Vagina (tissue), 2 donors: Measurements from ENCODE around the gene ZNF445. TPM values are rescaled to one million over a fixed set of nuclear protein-coding genes. Genes with fewer than 3 reads are reported as not detected.

Source experiments
- DNase-seq, 2 donors: peaks; one replicate each; pipeline ENCODE4 v3.0.0-alpha.2; 2017; ENCODE audit errors: extremely low spot score in 2 of 2
- H3K27ac ChIP-seq: fragments of 200-600 bp; sonication (generic); one replicate; pipeline ENCODE4 v1.5.1; 2019
- H3K27me3 ChIP-seq: fragments of 200-600 bp; sonication (generic); one replicate; pipeline ENCODE4 v1.5.1; 2019
- H3K36me3 ChIP-seq, 2 donors: fragments of 200-600 bp; sonication (generic); one replicate each; pipeline ENCODE4 v1.5.1; 2017 to 2019
- H3K4me1 ChIP-seq: fragments of 200-600 bp; sonication (generic); one replicate; pipeline ENCODE4 v1.5.1; 2019
- H3K4me3 ChIP-seq, 2 donors: fragments of 200-600 bp; sonication (generic); 1 replicate in 1 of 2; 2 replicates in 1 of 2; pipeline ENCODE4 v1.5.1; 2016 to 2019
- H3K9me3 ChIP-seq: fragments of 200-600 bp; sonication (generic); one replicate; pipeline ENCODE4 v1.5.1; 2019
- POLR2A ChIP-seq, 2 donors: fragments of 450-650 bp; IDR thresholded peaks; one replicate each; pipeline ENCODE4 v1.6.1; 2017; ENCODE audit warnings: antibody characterized with exemption in 2 of 2, mild to moderate bottlenecking in 2 of 2, moderate library complexity in 2 of 2
- POLR2AphosphoS5 ChIP-seq, 2 donors: sonication (generic); formaldehyde crosslinking; IDR thresholded peaks; one replicate each; pipeline ENCODE4 v1.9.0; 2017; ENCODE audit warnings: antibody characterized with exemption in 2 of 2, mild to moderate bottlenecking in 2 of 2, low read depth in 1 of 2; ENCODE audit not compliant: insufficient read depth in 1 of 2
- intact Hi-C: fragments of 100-400 bp; cut with DNase I; formaldehyde crosslinking; loops from one replicate; pipeline ENCODE4 v1.15.1; 2023
- total RNA-seq: library from RNA; depleted of rRNA; stranded (reverse); fragments of >200 nt; gene quantifications from one replicate; pipeline ENCODE4 v1.2.3, GENCODE V29; 2016
- TF ChIP-seq, protein P1 (sequence below), 3 experiments: fragments of 450-650 bp in 2 of 3; fragments of 200-600 bp in 1 of 3; sonication (generic) in 1 of 3; IDR thresholded peaks; one replicate each; pipeline ENCODE4 v1.5.1; 2017 to 2019; ENCODE audit warnings: antibody characterized with exemption in 3 of 3, mild to moderate bottlenecking in 2 of 3, moderate library complexity in 2 of 3

ZNF445 gene
- total RNA-seq, 1 donor from 2014 or later: 8.8 TPM

DNA sequence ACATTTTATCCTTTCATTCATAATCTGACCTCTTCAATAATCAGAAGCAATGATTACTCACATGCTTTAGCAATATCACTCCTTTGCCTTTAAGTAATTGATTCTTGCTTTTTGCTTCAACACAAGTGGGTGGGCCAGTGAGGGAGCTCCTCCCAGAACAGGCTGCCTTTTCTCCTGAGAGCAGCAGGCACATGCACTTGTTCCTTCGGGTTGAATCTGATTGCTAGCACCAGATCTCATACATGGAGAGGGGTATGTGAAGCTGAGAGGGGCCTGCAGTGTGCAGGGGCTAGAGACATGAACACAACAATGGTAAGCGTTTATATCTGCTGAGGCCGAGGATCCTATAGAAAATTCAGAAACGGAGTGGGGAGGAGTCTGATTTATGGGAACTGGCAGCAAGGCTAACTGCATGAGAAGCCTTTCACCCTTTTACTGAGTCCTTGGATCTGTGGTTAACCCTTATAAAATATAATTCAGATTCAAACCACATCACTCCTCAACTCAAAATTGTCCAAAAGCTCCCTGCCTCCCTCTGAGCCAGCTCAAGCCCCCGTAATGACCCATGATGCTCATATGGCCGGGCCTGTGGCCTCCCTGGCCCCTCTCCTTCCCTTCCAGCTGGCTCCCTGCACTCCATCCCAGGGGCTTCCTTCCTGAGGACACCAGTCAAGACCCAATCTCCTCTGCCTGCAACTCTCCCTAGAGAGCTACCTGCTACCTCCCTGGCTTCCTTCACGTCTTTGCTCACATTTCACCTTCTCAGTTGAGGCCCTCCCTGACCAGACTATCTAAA, 32.4 kb downstream of the ZNF445 start:
- Histone ChIP-seq H3K27ac (no peak overlapping the region), H3K4me3 (no peak overlapping the region), H3K9me3 (no peaks in the 10 kb centered on the region), H3K36me3 (peaks cover 9 to 54% of the 10 kb centered on the region in 2 donors), H3K27me3 (no peaks in the 10 kb centered on the region), H3K4me1 (no peaks in the 10 kb centered on the region)
- no peak for DNase-seq
- TF ChIP-seq POLR2A (IDR thresholded peaks at IDR 0.05) (no peak), POLR2AphosphoS5 (IDR thresholded peaks at IDR 0.05; ENCODE audit: insufficient read depth in 1 of 2, low read depth in 1 of 2) (no peak)
- TF ChIP-seq, protein P1, sequence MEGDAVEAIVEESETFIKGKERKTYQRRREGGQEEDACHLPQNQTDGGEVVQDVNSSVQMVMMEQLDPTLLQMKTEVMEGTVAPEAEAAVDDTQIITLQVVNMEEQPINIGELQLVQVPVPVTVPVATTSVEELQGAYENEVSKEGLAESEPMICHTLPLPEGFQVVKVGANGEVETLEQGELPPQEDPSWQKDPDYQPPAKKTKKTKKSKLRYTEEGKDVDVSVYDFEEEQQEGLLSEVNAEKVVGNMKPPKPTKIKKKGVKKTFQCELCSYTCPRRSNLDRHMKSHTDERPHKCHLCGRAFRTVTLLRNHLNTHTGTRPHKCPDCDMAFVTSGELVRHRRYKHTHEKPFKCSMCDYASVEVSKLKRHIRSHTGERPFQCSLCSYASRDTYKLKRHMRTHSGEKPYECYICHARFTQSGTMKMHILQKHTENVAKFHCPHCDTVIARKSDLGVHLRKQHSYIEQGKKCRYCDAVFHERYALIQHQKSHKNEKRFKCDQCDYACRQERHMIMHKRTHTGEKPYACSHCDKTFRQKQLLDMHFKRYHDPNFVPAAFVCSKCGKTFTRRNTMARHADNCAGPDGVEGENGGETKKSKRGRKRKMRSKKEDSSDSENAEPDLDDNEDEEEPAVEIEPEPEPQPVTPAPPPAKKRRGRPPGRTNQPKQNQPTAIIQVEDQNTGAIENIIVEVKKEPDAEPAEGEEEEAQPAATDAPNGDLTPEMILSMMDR (IDR thresholded peaks at IDR 0.05): no peak
- intact Hi-C loops: no loop called here

DNA sequence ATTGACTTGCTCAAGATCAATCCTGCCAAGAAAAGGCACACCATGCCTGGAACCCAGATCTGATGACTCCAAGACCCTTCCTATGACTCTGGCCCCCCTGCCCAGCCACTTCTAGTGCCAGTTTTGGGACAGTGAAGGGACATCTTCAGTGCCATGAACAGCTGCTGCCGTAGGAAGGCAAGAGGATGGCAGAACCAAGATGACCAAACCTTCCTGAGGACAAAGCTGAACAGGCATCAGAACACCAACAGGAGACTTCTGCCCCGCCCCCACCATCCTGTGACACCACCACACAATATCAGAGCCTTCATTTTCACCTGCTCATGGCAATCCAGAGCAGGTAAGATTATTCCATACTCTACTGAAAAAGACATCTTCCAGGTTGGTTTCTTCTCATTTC, 33.0 kb downstream of the ZNF445 start:
- Histone ChIP-seq H3K9me3 (no peaks in the 10 kb centered on the region), H3K36me3 (peaks cover 7 to 47% of the 10 kb centered on the region in 2 donors)
- intact Hi-C loops: no loop called here

DNA sequence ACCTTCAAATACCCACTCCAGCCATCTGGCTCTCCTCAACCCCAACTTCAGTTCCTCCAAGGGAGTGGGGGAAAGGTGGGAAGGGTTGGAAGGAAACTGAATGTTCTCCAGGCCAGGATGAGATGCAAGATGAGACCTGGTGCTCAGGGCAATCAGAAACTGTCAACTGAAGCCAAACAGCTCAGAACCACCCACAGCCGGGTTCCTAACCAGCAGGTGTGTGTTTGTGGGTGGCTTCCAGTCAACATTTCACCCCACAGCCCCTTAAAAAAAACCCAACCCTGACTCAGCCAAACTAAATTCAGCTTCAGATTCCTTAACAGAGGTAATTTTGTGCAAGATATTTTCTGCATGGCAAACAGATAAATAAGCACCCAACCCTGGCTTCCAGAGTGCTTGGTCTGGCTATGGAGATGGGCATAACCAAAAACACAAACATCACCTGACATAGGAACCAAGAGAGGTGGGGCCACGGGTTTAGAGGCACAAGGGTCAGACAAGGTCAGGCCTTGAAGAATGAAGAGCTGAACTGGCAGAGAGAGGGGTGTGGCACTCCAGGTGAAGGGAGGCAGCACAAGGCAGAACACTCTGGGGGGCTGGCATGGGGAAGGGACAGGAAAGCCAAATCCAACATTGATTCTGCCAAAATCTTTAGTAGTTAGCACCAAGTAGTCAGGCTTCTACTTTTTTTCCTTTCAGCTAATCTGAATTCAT, 34.7 kb downstream of the ZNF445 start:
- no peak overlapping the region for H3K4me3 ChIP-seq
- no peak for DNase-seq
- H3K4me1 ChIP-seq: peaks cover 11% of the 10 kb centered on the region
- intact Hi-C loops: no loop called here
- H3K36me3 ChIP-seq: peaks cover 6 to 30% of the 10 kb centered on the region in 2 donors
- H3K27ac ChIP-seq: no peak overlapping the region
- TF ChIP-seq, protein P1 (IDR thresholded peaks at IDR 0.05): no peak
- TF ChIP-seq POLR2A (IDR thresholded peaks at IDR 0.05) (no peak), POLR2AphosphoS5 (IDR thresholded peaks at IDR 0.05; ENCODE audit: insufficient read depth in 1 of 2, low read depth in 1 of 2) (no peak)
- no peaks in the 10 kb centered on the region for H3K27me3 ChIP-seq
- no peaks in the 10 kb centered on the region for H3K9me3 ChIP-seq

More for the DNA sequence above, 33.0 kb downstream of the ZNF445 start:
- TF ChIP-seq POLR2A (IDR thresholded peaks at IDR 0.05): no peak
- TF ChIP-seq, protein P1 (IDR thresholded peaks at IDR 0.05): no peak
- no peak for TF ChIP-seq POLR2AphosphoS5 (IDR thresholded peaks at IDR 0.05; ENCODE audit: insufficient read depth in 1 of 2, low read depth in 1 of 2)
- Histone ChIP-seq H3K27ac (no peak overlapping the region), H3K4me1 (peaks cover 6% of the 10 kb centered on the region), H3K4me3 (no peak overlapping the region), H3K27me3 (no peaks in the 10 kb centered on the region)
- no peak for DNase-seq

DNA sequence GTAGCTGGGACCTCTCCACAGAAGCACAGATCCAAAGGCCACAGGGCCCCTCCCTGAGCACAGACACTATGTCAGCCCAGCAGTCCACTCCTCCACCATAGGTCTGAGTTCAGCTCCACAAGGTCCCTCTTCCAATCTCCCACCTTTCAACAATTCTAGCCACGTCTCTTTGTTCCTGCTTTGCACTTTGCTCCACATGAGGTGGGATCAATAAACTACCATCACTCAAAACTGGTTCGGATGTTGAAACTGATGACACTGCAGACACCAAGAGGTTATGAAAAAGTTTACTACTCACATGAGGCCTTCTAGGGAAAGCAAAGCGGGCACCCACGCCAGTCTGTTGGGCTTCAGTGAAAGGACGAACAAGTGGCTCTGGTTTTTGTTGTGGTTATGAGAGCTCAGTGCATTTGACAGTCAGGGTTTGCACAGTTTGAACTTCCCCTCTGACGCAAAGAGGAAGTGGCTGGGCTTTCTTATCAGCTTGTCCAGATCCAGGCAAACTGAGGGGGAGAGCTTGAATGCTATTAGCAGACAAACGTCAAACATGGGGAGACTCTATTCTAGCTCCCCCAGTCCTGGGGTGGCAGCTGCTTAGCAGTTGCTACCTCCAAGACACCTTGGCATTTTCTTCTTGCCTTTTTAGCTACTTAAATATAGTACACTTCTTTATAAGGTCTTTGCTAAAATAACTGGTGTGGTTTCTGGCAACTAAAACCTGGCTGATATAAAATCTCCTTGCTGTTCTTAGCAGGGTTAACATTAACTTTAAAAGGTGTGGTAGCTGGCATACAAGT, 37.8 kb downstream of the ZNF445 start:
- TF ChIP-seq POLR2A (IDR thresholded peaks at IDR 0.05) (no peak), POLR2AphosphoS5 (IDR thresholded peaks at IDR 0.05; ENCODE audit: insufficient read depth in 1 of 2, low read depth in 1 of 2) (no peak)
- TF ChIP-seq, protein P1 (IDR thresholded peaks at IDR 0.05): no peak
- Histone ChIP-seq H3K27me3 (no peaks in the 10 kb centered on the region), H3K9me3 (no peaks in the 10 kb centered on the region), H3K4me1 (peaks cover 11% of the 10 kb centered on the region), H3K36me3 (peaks cover 0 to 8% of the 10 kb centered on the region in 2 donors), H3K27ac (peak overlapping the region; percentile 59), H3K4me3 (no peak overlapping the region)
- intact Hi-C loops: no loop called here
- peak in 1 of 2 donors; percentile 95 for DNase-seq
